Measurements from ENCODE around the gene KHDC1.
"Not testable (repeated sequence)": the region's sequence is repeated elsewhere in the genome, so short reads cannot be mapped to it uniquely, and the experiment has no call there.

The KHDC1 gene

DNA sequence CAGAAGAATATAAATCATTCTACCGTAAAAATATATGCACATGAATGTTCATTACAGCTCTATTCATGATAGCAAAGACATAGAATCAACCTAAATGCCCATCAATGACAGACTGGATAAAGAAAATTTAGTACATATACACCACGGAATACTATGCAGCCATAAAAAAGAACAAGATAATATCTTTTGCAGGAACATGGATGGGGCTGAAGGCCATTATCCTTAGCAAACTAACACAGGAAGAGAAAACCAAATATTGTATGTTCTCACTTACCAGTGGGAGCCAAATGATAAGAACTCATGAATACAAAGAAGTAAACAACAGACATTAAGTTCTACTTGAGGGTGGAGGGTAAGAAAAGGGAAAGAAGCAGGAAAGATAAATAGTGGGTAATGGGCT is 46.1 kb downstream of the KHDC1 start:
- H3K4me1 ChIP-seq (ENCODE audit: control insufficient read depth, insufficient read depth, low read length, poor library complexity, severe bottlenecking), result no peaks in the 10 kb centered on the region
- no peaks in the 10 kb centered on the region for H3K9me3 ChIP-seq (ENCODE audit: control insufficient read depth, low read length)
- 100% methylated on average over 1 of the region's 2 CpGs; no CpG with 5 or more reads in 1 of the 2 experiments for WGBS, 2 experiments (ENCODE audit: insufficient coverage in 2 of 2)
- no peak overlapping the region for H3K27ac ChIP-seq (ENCODE audit: low read depth, low read length, severe bottlenecking)
- H3K4me3 ChIP-seq (ENCODE audit: extremely low read depth, insufficient read depth, low read length, poor library complexity, severe bottlenecking), result no peak overlapping the region
- no peaks in the 10 kb centered on the region for H3K36me3 ChIP-seq (ENCODE audit: control insufficient read depth, insufficient read depth, low read length)

DNA sequence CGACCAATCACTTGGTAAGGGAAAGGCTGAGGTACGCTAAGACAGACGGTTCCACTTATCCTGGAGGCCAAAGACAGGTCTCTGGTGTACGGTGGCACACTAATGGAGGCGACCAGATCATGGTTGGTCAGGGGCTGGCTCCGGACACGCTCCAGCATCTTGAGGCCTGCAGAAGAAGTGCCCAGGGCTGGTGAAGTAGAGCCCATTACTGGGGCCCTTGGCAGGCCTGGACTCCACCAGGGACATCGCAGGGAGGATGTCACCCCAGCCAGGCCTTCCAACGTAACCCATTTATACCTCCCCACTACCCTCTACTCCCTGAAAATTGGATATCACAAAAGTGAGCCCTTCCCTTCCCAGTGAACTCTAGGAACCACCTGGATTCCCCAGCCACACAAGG is 53.9 kb downstream of the KHDC1 start:
- H3K9me3 ChIP-seq (ENCODE audit: control insufficient read depth, low read length), result peaks cover 4% of the 10 kb centered on the region

DNA sequence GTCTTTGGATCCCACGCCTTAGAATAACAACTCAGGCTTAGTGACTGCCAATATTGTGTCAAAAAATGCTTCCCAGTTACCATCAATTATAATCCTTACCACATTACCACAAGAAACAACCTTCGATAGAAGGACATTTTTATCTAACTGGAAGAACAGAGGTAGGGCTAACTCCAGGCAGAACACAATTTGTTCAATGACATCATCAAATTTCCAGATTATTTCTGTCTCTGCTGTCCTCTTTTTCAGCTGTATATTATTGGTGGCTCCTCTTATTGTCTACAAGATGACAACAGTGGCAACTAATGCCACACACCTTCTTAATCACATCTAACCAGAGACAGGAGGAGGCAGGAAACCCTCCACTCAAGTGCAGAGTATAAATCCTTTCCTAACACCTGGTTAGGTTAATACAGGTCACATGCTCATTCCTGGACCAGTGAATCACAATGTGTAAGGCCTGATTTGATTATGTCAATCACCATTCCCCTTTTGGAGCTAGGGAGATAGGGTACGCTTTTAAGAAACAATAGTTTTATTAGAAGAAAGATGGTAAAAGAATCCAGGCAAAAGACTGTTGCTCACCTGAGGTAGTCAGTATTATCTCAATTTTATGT is 55.7 kb downstream of the KHDC1 start:
- Histone ChIP-seq H3K4me3 (ENCODE audit: extremely low read depth, insufficient read depth, low read length, poor library complexity, severe bottlenecking) (no peak overlapping the region), H3K36me3 (ENCODE audit: control insufficient read depth, insufficient read depth, low read length) (no peaks in the 10 kb centered on the region), H3K4me1 (ENCODE audit: control insufficient read depth, insufficient read depth, low read length, poor library complexity, severe bottlenecking) (no peaks in the 10 kb centered on the region), H3K27ac (ENCODE audit: low read depth, low read length, severe bottlenecking) (no peak overlapping the region), H3K9me3 (ENCODE audit: control insufficient read depth, low read length) (peaks cover 4% of the 10 kb centered on the region)
- WGBS, 2 experiments (ENCODE audit: insufficient coverage in 2 of 2), result 89 to 92% methylated on average over 1 to 3 of the region's 3 CpGs

More for the DNA sequence above, 53.9 kb downstream of the KHDC1 start:
- H3K27ac ChIP-seq (ENCODE audit: low read depth, low read length, severe bottlenecking), result no peak overlapping the region
- H3K4me1 ChIP-seq (ENCODE audit: control insufficient read depth, insufficient read depth, low read length, poor library complexity, severe bottlenecking), result no peaks in the 10 kb centered on the region
- H3K4me3 ChIP-seq (ENCODE audit: extremely low read depth, insufficient read depth, low read length, poor library complexity, severe bottlenecking), result no peak overlapping the region
- no peaks in the 10 kb centered on the region for H3K36me3 ChIP-seq (ENCODE audit: control insufficient read depth, insufficient read depth, low read length)
- WGBS, 2 experiments (ENCODE audit: insufficient coverage in 2 of 2), result 67 to 77% methylated on average over 8 of the region's 9 CpGs

DNA sequence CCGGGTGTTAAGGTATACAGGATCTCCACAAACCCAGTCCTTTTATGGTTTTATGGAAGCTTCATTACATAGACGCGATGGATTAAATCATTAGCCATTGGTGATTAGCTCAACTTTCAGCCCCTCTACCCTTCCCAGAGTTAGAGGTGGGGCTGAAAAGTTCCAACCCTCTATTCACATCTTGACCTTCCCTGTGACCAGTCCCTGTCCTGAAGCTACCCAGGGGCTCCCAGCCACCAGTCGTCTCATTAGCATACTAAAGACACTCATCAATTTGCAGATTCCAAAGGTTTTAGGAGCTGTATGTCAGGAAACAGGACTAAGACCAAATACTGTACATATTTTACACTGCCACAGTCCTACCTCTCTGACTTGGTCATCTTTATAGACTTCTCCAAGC is 58.7 kb downstream of the KHDC1 start:
- Histone ChIP-seq H3K4me3 (ENCODE audit: extremely low read depth, insufficient read depth, low read length, poor library complexity, severe bottlenecking) (no peak overlapping the region), H3K27ac (ENCODE audit: low read depth, low read length, severe bottlenecking) (no peak overlapping the region), H3K4me1 (ENCODE audit: control insufficient read depth, insufficient read depth, low read length, poor library complexity, severe bottlenecking) (peaks cover 3% of the 10 kb centered on the region), H3K9me3 (ENCODE audit: control insufficient read depth, low read length) (peaks cover 4% of the 10 kb centered on the region), H3K36me3 (ENCODE audit: control insufficient read depth, insufficient read depth, low read length) (no peaks in the 10 kb centered on the region)
- 71 to 78% methylated on average over 3 to 4 of the region's 4 CpGs for WGBS, 2 experiments (ENCODE audit: insufficient coverage in 2 of 2)

DNA sequence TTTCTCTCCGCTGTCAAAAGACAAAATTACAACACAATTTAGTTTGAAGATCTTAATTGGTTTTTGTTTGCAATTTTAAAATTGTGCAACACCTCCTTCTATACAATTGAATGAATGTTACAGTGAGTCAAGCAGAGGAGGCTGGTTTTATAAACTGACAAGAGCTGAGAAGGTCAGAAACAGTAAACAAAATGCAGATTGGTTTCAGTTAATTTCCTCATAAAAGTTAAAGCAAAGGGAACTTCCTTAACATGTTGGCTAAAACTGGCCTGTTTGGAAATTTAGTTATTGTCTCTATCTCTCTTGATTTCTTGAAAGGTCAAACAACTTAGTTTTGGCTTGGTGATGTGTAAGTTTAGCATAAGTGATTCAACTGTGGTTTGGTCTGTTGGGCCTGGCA is 59.9 kb downstream of the KHDC1 start:
- WGBS, 2 experiments (ENCODE audit: insufficient coverage in 2 of 2), result no CpG with 5 or more reads among the region's 1 CpG
- Histone ChIP-seq H3K27ac (ENCODE audit: low read depth, low read length, severe bottlenecking) (no peak overlapping the region), H3K9me3 (ENCODE audit: control insufficient read depth, low read length) (peaks cover 4% of the 10 kb centered on the region), H3K36me3 (ENCODE audit: control insufficient read depth, insufficient read depth, low read length) (no peaks in the 10 kb centered on the region), H3K4me1 (ENCODE audit: control insufficient read depth, insufficient read depth, low read length, poor library complexity, severe bottlenecking) (peaks cover 3% of the 10 kb centered on the region), H3K4me3 (ENCODE audit: extremely low read depth, insufficient read depth, low read length, poor library complexity, severe bottlenecking) (no peak overlapping the region)

DNA sequence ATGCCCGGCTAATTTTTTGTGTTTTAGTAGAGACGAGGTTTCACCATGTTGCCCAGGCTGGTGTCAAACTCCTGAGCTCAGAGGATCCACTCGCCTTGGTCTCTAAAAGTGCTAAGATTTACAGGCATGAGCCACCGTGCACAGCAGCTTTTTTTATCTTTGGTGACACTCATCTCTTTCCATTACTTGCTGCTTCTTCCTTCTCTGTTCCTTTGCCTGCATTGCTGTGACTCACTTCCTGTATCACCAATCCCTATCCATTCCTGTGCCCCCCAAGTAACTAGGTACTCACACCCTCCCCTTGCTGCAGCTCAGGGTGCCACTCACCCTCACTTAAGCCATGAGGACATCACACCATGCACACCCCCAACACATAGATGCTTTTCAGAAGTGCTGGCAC is 62.3 kb downstream of the KHDC1 start:
- no peaks in the 10 kb centered on the region for H3K9me3 ChIP-seq (ENCODE audit: control insufficient read depth, low read length)
- H3K36me3 ChIP-seq (ENCODE audit: control insufficient read depth, insufficient read depth, low read length), result no peaks in the 10 kb centered on the region
- H3K27ac ChIP-seq (ENCODE audit: low read depth, low read length, severe bottlenecking), result no peak overlapping the region
- H3K4me1 ChIP-seq (ENCODE audit: control insufficient read depth, insufficient read depth, low read length, poor library complexity, severe bottlenecking), result peaks cover 3% of the 10 kb centered on the region
- H3K4me3 ChIP-seq (ENCODE audit: extremely low read depth, insufficient read depth, low read length, poor library complexity, severe bottlenecking), result no peak overlapping the region
- WGBS, 2 experiments (ENCODE audit: insufficient coverage in 2 of 2), result 84 to 88% methylated on average over 4 of the region's 4 CpGs

DNA sequence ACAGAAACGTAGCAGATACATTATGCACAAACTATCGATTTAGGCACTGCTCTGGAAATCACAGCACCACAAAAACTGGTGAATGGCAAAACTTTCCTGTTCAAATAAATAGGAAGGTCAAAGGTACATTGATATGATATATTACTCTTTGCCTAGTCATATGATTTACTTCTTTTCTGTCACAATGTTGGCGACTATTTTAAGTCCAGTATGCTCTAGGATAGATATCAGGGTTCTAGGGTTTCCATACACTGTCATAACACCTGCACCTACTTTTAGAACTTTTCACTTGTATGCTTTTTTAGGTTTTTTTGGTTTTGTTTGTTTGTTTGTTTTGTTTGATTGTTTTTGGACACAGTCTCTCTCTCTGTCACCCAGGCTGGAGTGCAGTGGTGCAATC is 62.7 kb downstream of the KHDC1 start:
- Histone ChIP-seq H3K36me3 (ENCODE audit: control insufficient read depth, insufficient read depth, low read length) (no peaks in the 10 kb centered on the region), H3K4me1 (ENCODE audit: control insufficient read depth, insufficient read depth, low read length, poor library complexity, severe bottlenecking) (peaks cover 3% of the 10 kb centered on the region), H3K9me3 (ENCODE audit: control insufficient read depth, low read length) (no peaks in the 10 kb centered on the region), H3K27ac (ENCODE audit: low read depth, low read length, severe bottlenecking) (no peak overlapping the region), H3K4me3 (ENCODE audit: extremely low read depth, insufficient read depth, low read length, poor library complexity, severe bottlenecking) (no peak overlapping the region)
- WGBS, 2 experiments (ENCODE audit: insufficient coverage in 2 of 2), result 100% methylated on average over 1 of the region's 3 CpGs

DNA sequence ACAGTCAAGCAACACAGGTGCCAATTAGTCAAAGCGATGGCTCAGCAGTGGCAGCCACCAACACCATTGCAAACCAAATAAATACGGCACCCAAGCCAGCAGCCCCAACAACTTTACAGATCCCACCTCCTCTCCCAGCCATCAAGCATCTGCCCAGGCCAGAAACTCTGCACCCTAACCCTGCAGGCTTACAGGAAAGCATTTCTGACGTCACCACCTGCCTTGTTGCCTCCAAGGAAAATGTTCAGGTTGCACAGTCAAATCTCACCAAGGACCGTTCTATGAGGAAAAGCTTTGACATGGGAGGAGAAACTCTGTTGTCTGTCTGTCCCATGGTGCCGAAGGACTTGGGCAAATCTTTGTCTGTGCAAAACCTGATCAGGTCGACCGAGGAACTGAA is 68.3 kb downstream of the KHDC1 start:
- WGBS, 2 experiments (ENCODE audit: insufficient coverage in 2 of 2), result 93 to 98% methylated on average over 6 to 7 of the region's 7 CpGs

DNA sequence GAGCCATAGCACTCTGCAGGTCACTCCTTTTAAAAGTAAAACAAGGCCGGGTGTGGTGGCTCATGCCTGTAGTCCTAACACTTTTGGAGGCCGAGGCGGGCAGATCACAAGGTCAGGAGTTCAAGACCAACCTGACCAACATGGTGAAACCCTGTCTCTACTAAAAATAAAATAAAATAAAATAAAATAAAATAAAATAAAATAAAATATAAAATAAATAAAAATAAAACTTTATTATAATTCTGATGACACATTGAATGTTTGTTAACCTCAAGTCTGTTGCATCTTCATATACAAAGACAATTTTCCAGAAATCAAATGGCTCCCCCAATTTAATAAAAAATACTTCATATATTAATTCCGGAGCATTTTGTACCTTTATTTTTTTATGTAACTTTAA is 69.7 kb downstream of the KHDC1 start:
- 96 to 100% methylated on average over 1 to 3 of the region's 4 CpGs for WGBS, 2 experiments (ENCODE audit: insufficient coverage in 2 of 2)
- H3K4me3 ChIP-seq (ENCODE audit: extremely low read depth, insufficient read depth, low read length, poor library complexity, severe bottlenecking); H3K4me1 ChIP-seq (ENCODE audit: control insufficient read depth, insufficient read depth, low read length, poor library complexity, severe bottlenecking); H3K27ac ChIP-seq (ENCODE audit: low read depth, low read length, severe bottlenecking); H3K9me3 ChIP-seq (ENCODE audit: control insufficient read depth, low read length); H3K36me3 ChIP-seq (ENCODE audit: control insufficient read depth, insufficient read depth, low read length): not testable (repeated sequence)

More for the DNA sequence above, 68.3 kb downstream of the KHDC1 start:
- no peaks in the 10 kb centered on the region for H3K4me1 ChIP-seq (ENCODE audit: control insufficient read depth, insufficient read depth, low read length, poor library complexity, severe bottlenecking)
- H3K9me3 ChIP-seq (ENCODE audit: control insufficient read depth, low read length), result no peaks in the 10 kb centered on the region
- no peak overlapping the region for H3K27ac ChIP-seq (ENCODE audit: low read depth, low read length, severe bottlenecking)
- H3K36me3 ChIP-seq (ENCODE audit: control insufficient read depth, insufficient read depth, low read length), result no peaks in the 10 kb centered on the region
- no peak overlapping the region for H3K4me3 ChIP-seq (ENCODE audit: extremely low read depth, insufficient read depth, low read length, poor library complexity, severe bottlenecking)
